Frontal cortex (tissue), 4 donors: Measurements from ENCODE around the gene RASA3. TPM values are rescaled to one million over a fixed set of nuclear protein-coding genes. Genes with fewer than 3 reads are reported as not detected.
A peak's percentile ranks its signal among the peaks of the same experiment; 100 is the strongest.
"Not testable (repeated sequence)": the region's sequence is repeated elsewhere in the genome, so short reads cannot be mapped to it uniquely, and the experiment has no call there.

Experiments
- DNase-seq, 2 donors: peaks; one replicate each; pipeline ENCODE4 v3.0.0; 2012; ENCODE audit warnings: low spot score in 2 of 2
- FAIRE-seq: peaks from 2 replicates; lab custom pipeline; 2012; peaks lifted over from hg19 to GRCh38; lab: Jason Lieb, UNC
- total RNA-seq: library from RNA; depleted of rRNA; stranded (reverse); fragments of >200 nt; gene quantifications from one replicate; pipeline ENCODE4 v1.2.3, GENCODE V29; 2014
- donor health status: control.
- donor health status: control.
- donor health status: control.

RASA3 gene
- total RNA-seq: 12.6 TPM

DNA sequence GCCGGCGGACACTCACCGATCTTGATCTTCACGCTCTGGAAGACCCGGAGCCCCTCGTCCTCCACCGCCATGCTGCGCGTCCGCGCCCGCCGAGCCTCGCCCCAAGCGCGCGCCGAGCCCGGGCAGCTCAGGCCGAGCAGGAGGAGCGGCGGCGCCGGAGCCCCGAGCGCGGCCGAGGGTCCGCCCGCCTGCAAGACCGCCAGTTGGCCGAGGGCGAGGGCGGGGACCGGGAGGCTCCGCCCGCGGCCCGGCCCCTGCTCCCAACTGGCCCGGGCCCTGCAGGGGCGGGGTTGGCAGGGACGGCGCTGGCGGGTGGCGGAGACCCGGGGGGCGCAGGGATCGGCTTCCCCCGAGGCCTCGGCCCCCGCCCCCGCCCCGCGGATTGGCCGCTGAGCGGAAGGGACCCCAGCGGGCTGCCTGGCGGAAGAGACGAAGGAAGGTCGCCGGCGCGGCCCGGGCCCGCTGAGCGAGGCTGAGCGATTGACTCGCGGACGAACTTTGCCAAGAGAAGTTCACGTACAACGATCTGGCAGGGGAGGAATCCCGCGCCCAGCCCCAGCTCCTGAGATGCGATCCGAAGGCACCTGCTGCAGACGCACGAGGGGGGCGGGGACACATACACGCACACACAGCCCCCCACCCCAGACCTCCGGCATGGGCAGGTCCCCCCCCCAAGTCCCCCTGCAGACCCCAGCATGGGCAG, at the start of gene RASA3:
Gene RASA3 (minus strand): TSS at position 205 of the 703 bp plus-strand sequence. CDS start 134 bp downstream, at position 71.
- DNase-seq: peak; percentile 93 to 94
- FAIRE-seq: no peak

DNA sequence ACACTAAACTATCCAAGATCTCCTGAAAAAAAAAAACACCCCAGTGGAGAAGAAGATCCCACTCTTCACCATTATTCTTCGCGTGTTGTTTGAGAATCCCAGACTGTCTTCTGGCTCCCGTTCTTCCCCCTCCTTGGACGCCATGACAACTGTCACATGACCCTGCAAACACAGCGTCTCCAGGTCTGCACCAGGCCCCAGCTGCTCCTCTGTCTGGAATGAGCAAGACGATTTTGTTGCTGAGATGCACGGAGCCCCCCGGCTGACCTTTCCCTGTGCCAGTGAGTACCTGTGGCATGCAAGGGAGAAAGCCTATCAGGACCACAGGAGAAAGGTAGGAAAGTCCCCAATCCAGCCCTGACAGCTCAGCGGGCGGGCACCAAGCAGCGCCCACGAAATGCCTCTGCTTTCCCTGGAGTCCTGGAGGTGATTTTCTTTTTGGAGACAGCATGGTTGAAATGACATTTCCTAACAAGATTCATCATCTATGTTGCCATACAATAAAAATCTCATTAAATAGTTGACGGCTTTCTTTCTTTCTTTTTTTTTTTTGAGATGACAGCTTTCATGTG, 46.8 kb upstream of the RASA3 start, which contains the start of gene CFAP97D2:
Gene CFAP97D2 (plus strand): TSS at position 171 of the 572 bp plus-strand sequence. CDS start 74 bp downstream, at position 245.
- FAIRE-seq: no peak
- DNase-seq: no peak

GRCh38 chr13:114177245-114178010, 45.0 kb upstream of the RASA3 start:
- no peak for FAIRE-seq
- DNase-seq: no peak

DNA sequence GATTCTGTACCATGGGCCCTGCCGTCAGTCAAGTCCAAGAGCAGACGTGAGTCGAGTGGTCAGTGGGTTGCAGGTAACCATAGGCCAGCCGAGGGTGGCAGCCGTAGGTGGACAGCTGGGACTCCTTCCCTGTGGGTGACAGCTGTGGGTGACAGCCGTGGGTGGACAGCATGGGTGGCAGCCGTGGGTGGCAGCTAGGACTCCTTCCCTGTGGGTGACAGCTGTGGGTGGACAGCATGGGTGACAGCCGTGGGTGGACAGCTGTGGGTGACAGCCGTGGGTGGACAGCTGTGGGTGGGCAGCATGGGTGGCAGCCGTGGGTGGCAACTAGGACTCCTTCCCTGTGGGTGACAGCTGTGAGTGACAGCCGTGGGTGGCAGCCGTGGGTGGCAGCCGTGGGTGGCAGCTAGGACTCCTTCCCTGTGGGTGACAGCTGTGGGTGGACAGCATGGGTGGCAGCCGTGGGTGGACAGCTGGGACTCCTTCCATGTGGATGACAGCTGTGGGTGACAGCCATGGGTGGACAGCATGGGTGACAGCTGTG, 44.0 kb upstream of the RASA3 start:
- DNase-seq, FAIRE-seq: not testable (repeated sequence)

DNA sequence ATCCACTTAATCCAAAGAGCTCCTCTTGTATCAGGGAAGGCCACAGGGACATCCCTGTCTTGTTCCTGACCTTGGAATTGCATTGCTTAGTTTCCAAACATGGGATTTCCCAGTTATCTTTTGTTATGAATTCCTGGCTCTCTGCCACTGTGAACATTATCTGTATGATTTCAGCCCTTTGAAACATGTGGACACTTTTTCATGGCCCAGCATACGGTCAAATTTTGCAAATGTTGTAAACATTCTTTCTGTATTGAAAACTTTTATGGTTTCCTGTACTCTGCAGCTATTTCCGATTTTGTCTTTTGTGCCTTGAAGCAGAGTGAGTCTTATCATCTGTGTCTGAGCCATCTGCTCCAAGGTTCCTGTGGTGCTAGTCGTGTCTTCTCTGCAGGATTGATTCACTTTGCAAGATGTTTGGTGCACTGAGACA, 42.1 kb upstream of the RASA3 start:
- no peak for DNase-seq
- FAIRE-seq: no peak

GRCh38 chr13:114173745-114174144, 41.3 kb upstream of the RASA3 start:
- DNase-seq (no peak), FAIRE-seq (no peak)

GRCh38 chr13:114173272-114173671, 40.8 kb upstream of the RASA3 start:
- no peak for DNase-seq
- no peak for FAIRE-seq

DNA sequence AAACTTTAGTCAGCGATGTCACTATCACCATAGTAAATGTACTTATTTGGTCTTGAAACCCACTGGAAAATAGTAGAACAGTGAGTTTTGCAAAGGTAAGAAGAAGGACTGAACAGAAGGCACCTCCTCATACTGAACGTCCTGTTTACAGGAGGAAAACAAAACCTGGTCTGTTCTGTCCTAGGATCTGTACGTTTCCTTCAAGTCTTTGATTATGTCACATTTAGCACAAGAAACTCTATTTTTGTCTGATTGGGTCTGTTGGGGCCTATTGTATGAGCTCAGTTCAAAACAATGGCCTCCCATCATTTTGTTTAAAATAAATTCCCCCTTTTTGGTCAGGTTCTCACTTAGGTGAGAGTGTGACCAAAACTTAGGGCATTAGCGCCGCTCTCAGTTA, 35.5 kb upstream of the RASA3 start:
- DNase-seq (no peak), FAIRE-seq (no peak)

- FAIRE-seq (no peak), DNase-seq (no peak)
Measured at GRCh38 chr13:114167426-114167825, 35.0 kb upstream of the RASA3 start.

- DNase-seq (peak; percentile 68 to 74), FAIRE-seq (no peak)
Measured at GRCh38 chr13:114166381-114167131, 34.1 kb upstream of the RASA3 start.

GRCh38 chr13:114164681-114165429, 32.4 kb upstream of the RASA3 start:
- DNase-seq: no peak
- no peak for FAIRE-seq

DNA sequence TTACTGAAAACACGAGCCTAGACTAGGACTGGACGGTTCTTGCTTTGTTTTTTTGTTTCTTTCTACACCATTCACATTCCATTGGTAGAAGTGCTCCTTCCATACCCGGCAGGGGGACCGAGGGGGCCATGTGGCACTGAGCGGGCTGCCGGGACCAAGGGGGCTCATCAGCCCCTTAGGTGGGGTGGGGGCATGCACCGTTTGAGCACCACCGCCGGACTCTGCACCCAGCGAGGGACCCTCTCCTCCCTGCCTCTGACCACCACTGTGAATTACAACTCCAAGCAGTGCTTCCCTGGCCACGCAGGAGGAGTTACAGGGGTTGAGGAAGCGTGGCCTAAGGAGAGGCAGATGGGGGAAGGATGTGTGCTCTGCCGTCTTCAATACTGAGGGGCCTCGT, 31.6 kb upstream of the RASA3 start:
- FAIRE-seq (no peak), DNase-seq (no peak)

DNA sequence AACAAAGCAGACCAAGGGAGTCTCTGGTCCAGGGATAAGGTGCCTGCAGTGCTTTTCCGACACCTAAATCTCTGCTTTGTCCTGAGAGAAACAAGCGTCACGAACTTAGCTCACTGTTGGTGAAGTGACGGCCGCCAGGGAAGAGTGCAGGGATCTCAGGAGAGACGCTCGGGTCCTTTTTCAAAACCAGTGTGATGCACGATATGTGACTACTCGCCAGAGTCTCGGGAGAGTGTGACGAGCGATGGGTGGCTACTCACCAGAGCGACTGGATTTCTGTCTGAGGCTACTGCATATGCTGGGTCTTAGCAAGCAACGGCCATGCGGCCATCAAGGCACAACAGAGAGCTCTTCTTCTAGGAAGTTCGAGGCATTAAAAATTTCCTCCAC, 30.1 kb upstream of the RASA3 start:
- no peak for FAIRE-seq

DNA sequence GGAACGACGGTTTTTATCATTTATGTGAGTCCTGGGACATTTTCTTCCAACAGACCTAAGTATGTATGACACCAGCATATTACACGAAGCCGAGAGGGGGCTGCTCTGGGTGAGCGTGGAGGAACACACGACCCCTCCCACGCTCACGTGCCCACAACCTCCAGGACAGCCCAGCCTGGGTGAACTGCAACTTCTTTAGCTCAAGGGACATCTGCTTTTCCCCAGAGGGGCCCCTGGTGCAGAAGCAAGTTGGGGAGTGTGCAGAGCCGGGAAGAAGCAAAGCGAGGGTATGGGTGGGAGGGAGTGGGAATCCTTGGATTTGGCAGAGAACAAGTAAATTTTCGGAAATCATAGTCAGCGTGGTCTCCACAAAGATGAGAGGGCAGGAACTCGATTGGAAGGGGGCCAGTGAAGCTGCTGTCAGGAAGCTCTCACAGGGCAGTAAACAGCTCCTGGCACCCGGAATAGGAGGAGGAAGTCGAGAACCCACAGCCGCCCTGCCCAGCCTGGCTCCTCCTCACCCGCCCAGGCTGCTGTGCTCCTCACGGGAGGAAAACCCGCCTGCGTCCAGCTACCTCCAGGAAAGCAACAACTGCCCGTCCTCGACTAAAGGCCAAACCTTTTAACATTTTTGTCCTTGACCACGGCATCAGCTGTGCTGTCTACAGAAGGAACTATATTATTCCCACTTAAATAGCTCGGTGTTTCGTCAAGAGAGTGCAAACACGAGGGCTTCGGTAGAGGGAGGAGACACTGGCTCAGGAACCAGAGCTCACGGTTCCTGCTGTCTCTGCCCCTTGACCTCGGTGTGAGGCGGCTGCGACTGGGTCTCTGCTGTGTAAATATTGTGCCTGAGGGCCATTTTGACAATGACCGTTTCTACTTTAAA, 29.5 kb upstream of the RASA3 start:
- no peak for FAIRE-seq
- peak in 1 of 2 donors; percentile 58 for DNase-seq

More for the DNA sequence above, 30.1 kb upstream of the RASA3 start:
- DNase-seq: no peak

GRCh38 chr13:114161028-114161556, 28.7 kb upstream of the RASA3 start:
- DNase-seq: no peak
- no peak for FAIRE-seq

- FAIRE-seq: not testable (repeated sequence)
Measured at GRCh38 chr13:114158869-114159666, 26.6 kb upstream of the RASA3 start.

GRCh38 chr13:114157869-114158495, 25.6 kb upstream of the RASA3 start:
- FAIRE-seq (no peak), DNase-seq (no peak)

More at GRCh38 chr13:114158869-114159666, 26.6 kb upstream of the RASA3 start:
- not testable (repeated sequence) for DNase-seq
